Embryonic facial prominence (tissue), 1 donor: ENCODE results near the gene ANO1.

Experiments
- DNase-seq: peaks from one replicate; pipeline ENCODE4 v3.0.0-alpha.2; 2016; ENCODE audit errors: extremely low spot score

The ANO1 gene

DNA sequence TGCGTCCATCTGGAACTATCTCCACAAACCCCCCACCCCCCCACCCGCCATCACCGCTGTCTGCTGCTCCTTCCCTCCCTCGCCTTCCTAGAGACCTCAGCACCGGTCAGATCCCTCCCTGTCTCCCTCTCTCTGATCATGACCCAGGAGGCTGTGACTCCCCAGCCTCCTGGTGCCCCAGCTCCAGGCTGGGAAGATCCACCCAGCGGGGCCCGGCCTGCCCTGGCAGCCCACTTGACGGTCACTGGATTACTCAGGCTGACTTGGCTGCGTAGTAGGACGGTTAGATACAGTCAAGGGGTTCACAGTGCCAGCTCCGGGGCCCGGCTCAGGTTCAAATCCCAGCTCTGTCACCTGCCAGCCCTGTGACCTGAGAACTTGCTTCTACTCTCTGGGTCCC lies 59.3 kb downstream of the ANO1 start:
- DNase-seq = no peak

DNA sequence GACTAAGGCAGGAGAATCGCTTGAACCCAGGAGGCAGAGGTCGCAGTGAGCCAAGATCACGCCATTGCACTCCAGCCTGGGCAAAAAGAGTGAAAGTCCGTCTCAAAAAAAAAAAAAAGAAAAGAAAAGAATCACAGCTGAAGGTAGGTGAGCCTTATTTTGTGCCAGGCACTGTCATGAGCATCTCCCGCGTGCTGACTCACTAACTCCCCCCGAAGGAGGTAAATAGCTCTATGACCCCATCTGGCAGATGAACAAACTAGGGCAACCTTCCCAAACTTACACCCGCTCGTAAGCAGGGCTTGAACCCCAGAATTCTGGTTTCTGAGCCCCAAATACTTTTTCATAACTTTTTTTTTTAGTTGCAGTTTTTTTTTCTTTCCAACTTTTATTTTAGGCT lies 60.3 kb downstream of the ANO1 start:
- no peak for DNase-seq

GRCh38 chr11:70139785-70140410 lies 61.8 kb downstream of the ANO1 start:
- DNase-seq = no peak

GRCh38 chr11:70140711-70141485 lies 62.8 kb downstream of the ANO1 start:
- DNase-seq = no peak

DNA sequence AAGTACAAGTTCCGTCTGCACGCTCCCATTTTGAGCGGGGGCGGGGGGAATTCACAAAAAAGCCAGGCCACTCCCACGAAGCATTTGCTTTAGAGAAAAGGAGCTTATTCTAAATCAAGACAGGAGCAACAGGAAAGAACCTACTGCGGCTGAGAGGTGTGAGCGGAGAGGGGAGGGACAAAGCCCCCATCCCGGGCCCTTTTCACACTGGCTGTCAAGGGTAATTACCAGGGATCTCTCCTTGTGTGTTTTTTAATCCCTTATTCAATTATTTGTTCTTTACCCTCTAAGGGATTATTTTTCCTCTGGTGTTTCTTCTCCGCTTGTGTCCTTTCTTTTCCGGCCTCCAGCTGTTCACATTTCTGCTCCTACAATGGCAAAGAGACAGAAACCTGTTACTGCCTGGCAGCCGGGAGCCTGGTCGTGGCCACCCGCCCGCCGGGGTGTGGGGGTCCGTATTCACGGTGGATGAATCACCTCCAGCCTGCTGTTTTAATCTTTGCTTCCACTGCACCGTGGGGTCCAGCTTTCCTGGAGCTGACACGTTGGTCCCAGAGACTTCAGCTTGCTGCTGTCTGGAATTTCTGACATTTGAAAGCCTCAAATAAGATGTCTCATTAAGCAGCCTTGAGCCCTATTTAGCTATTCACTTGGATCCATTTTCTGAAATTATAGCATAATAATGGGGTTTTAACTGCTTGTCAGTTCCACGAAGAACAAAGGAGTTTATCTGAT lies 63.5 kb downstream of the ANO1 start:
- DNase-seq = no peak

GRCh38 chr11:70142221-70142875 lies 64.2 kb downstream of the ANO1 start:
- DNase-seq = no peak

- DNase-seq = no peak
Measured at GRCh38 chr11:70144262-70144661, 66.1 kb downstream of the ANO1 start.

- no peak for DNase-seq
Measured at GRCh38 chr11:70145071-70145470, 67.0 kb downstream of the ANO1 start.

GRCh38 chr11:70145841-70146240 lies 67.7 kb downstream of the ANO1 start:
- DNase-seq = no peak

- DNase-seq = no peak
Measured at GRCh38 chr11:70146299-70146698, 68.2 kb downstream of the ANO1 start.

- no peak for DNase-seq
Measured at GRCh38 chr11:70146895-70147520, 68.9 kb downstream of the ANO1 start.

DNA sequence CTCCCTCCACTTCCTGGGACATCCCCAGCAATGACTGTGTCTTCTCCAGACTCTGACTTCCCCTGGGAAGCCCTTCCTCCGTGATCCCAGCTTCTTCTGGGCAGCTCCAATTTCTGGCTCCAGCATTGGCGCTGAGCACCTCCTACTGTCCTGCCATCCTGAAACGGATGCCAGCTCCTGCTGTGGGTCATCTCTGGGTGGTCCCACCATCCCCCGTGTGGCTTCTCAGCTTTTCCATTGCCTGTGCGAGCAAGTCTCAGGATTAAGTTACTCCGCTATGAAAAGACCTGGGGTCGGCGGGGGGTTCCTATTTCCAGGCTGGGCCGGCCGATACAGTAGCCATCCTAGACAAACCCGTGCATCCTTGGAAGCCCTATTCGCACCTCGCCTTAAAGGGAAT lies 69.6 kb downstream of the ANO1 start:
- no peak for DNase-seq

GRCh38 chr11:70151671-70152070 lies 73.6 kb downstream of the ANO1 start:
- no peak for DNase-seq

GRCh38 chr11:70153133-70153727 lies 75.1 kb downstream of the ANO1 start:
- no peak for DNase-seq

DNA sequence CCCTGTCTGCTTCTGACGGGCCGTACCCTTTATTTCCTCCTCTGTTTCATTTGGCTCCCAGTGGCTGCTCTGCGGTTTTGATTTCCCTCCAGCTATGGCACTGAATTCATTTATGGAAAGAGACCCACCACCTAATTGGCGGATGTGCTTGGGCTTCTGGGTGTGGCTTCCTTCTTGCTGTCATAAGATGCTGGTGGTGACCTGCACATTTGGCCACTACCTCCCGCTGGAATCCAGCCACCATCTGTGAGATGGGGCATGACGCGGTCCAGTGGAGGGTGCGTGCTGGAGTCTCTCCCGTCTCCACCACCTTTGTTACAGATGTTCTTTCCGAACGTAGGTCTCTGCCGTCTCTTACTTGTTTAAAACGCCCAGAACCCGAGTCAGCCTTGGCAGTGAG lies 77.3 kb downstream of the ANO1 start:
- DNase-seq = no peak

GRCh38 chr11:70156291-70157037 lies 78.3 kb downstream of the ANO1 start:
- DNase-seq = no peak

DNA sequence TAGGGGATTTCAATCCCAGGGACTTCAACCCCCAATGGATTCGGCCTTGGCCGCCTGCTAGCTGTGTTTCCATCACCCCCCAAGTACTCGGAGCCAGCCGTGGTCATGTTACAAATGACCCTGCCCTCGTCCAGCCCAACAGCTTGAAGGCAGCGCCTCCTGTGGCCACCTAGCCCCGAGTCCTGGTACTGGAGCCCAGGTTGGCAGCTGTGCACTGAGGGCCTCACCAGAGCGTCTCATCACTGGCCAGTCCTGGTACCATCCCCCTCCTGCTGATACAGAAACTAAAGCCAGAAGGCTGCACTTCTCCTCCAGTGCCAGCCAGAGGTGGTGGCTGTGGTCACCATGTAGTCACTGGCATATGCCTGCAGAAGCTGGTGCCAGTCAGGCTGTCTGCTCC lies 80.1 kb downstream of the ANO1 start:
- DNase-seq = no peak

DNA sequence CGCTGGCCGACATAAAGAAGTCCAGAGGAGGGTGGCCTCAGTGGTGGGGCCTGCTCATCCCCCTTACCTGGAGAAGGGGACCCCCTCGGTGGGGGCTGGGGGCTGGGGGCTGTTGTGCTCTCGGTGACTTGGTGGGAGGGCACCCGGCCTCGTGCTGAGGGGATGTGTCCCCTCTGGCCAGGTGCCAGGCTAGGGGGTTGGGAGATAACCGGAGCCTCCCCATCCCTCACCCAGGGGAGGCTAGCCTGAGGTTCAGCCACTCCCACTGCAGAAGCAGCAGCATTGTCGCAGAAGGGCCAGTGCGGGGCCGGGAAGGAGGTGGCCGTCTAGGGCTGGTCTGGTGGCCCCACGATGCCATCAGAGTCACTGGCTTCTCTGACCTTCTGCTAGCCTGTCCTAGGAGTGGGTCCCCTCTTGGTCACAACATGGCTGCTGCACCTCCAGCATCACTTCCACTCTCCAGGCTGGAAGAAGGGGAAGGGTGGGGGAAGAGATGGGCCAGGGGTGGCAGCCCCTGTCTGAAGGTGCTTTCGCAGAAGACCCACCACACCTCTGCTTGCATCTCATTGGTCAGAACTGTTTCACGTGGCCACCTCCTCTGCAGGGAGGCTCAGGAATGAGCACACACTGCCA lies 80.8 kb downstream of the ANO1 start:
- no peak for DNase-seq

- no peak for DNase-seq
Measured at GRCh38 chr11:70159627-70160570, 81.8 kb downstream of the ANO1 start.
